H9 (cell line): Measurements from ENCODE around the gene OIT3. TPM values are rescaled to one million over a fixed set of nuclear protein-coding genes. Genes with fewer than 3 reads are reported as not detected.

Experiments used
- DNase-seq: peaks from one replicate; pipeline ENCODE4 v3.0.0-alpha.2; 2017
- H2AFZ ChIP-seq: one replicate; pipeline ENCODE4 v1.6.1; 2013; ENCODE audit warnings: mild to moderate bottlenecking, low read length, control low read depth, moderate library complexity
- H2AK5ac ChIP-seq: 2 replicates; pipeline ENCODE4 v1.6.1; 2013; ENCODE audit warnings: low read length, control low read depth, mixed read lengths; ENCODE audit not compliant: insufficient read length
- H2BK120ac ChIP-seq: one replicate; pipeline ENCODE4 v1.6.1; 2013; ENCODE audit warnings: low read depth, mild to moderate bottlenecking, low read length, control low read depth, inconsistent platforms; ENCODE audit not compliant: poor library complexity, severe bottlenecking
- H2BK12ac ChIP-seq: 2 replicates; pipeline ENCODE4 v1.6.1; 2013; ENCODE audit warnings: low read length, control low read depth, mixed read lengths, low read depth; ENCODE audit not compliant: insufficient read length
- H2BK15ac ChIP-seq: 2 replicates; pipeline ENCODE4 v1.6.1; 2013; ENCODE audit warnings: low read depth, low read length, control low read depth
- H2BK20ac ChIP-seq: one replicate; pipeline ENCODE4 v1.6.1; 2013; ENCODE audit warnings: low read depth, mild to moderate bottlenecking, low read length, control low read depth, inconsistent platforms; ENCODE audit not compliant: poor library complexity, severe bottlenecking
- H2BK5ac ChIP-seq: 2 replicates; pipeline ENCODE4 v1.6.1; 2013; ENCODE audit warnings: low read length, control low read depth, mixed read lengths; ENCODE audit not compliant: insufficient read length
- H3K14ac ChIP-seq: 2 replicates; pipeline ENCODE4 v1.6.1; 2013; ENCODE audit warnings: low read length, control low read depth; ENCODE audit not compliant: insufficient read depth
- H3K18ac ChIP-seq: 2 replicates; pipeline ENCODE4 v1.6.1; 2013; ENCODE audit warnings: low read depth, mild to moderate bottlenecking, mixed read lengths, low read length, control low read depth; ENCODE audit not compliant: insufficient read length
- H3K23ac ChIP-seq: 2 replicates; pipeline ENCODE4 v1.6.1; 2013; ENCODE audit warnings: low read length, control low read depth, mixed read lengths, low read depth; ENCODE audit not compliant: insufficient read length
- H3K23me2 ChIP-seq: 2 replicates; pipeline ENCODE4 v1.6.1; 2013; ENCODE audit warnings: low read depth, mild to moderate bottlenecking, mixed read lengths, low read length, control low read depth; ENCODE audit not compliant: insufficient read length, poor library complexity, severe bottlenecking
- H3K27ac ChIP-seq: 2 replicates; pipeline ENCODE4 v1.5.1; 2013; ENCODE audit warnings: low read length, control low read depth, mixed read lengths, low read depth; ENCODE audit not compliant: insufficient read length
- H3K27me3 ChIP-seq: 2 replicates; pipeline ENCODE4 v1.6.1; 2013; ENCODE audit warnings: low read length, control low read depth, inconsistent platforms; ENCODE audit not compliant: insufficient read depth
- H3K4ac ChIP-seq: 2 replicates; pipeline ENCODE4 v1.6.1; 2013; ENCODE audit warnings: low read depth, mild to moderate bottlenecking, control low read depth, inconsistent platforms, low read length, moderate library complexity
- H3K4me1 ChIP-seq: 2 replicates; pipeline ENCODE4 v1.6.1; 2013; ENCODE audit warnings: low read length, control low read depth, inconsistent platforms; ENCODE audit not compliant: insufficient read depth
- H3K4me2 ChIP-seq: 2 replicates; pipeline ENCODE4 v1.6.1; 2013; ENCODE audit warnings: low read length, control low read depth, mixed read lengths; ENCODE audit not compliant: insufficient read length, insufficient read depth
- H3K56ac ChIP-seq: 2 replicates; pipeline ENCODE4 v1.6.1; 2013; ENCODE audit warnings: low read depth, mild to moderate bottlenecking, mixed read lengths, low read length, control low read depth; ENCODE audit not compliant: insufficient read length
- H3K79me1 ChIP-seq: 2 replicates; pipeline ENCODE4 v1.6.1; 2013; ENCODE audit warnings: low read depth, mild to moderate bottlenecking, moderate library complexity, low read length, control low read depth, inconsistent platforms; ENCODE audit not compliant: insufficient read depth, poor library complexity, severe bottlenecking
- H3K79me2 ChIP-seq: 2 replicates; pipeline ENCODE4 v1.6.1; 2013; ENCODE audit warnings: low read length, control low read depth, inconsistent platforms; ENCODE audit not compliant: insufficient read depth
- H3K9ac ChIP-seq: 2 replicates; pipeline ENCODE4 v1.6.1; 2013; ENCODE audit warnings: low read length, control low read depth, mixed read lengths; ENCODE audit not compliant: insufficient read length; ENCODE audit errors: extremely low read depth
- H3K9me3 ChIP-seq: one replicate; pipeline ENCODE4 v1.6.1; 2013; ENCODE audit warnings: low read depth, low read length, inconsistent platforms; ENCODE audit not compliant: control insufficient read depth
- H3T11ph ChIP-seq: one replicate; pipeline ENCODE4 v1.6.1; 2013; ENCODE audit warnings: mild to moderate bottlenecking, low read length, control low read depth, inconsistent platforms
- H4K20me1 ChIP-seq: one replicate; pipeline ENCODE4 v1.6.1; 2013; ENCODE audit not compliant: control insufficient read depth, insufficient read length, insufficient read depth
- H4K5ac ChIP-seq: 2 replicates; pipeline ENCODE4 v1.6.1; 2013; ENCODE audit warnings: low read depth, mild to moderate bottlenecking, mixed read lengths, low read length, control low read depth; ENCODE audit not compliant: insufficient read length
- H4K8ac ChIP-seq: replicated peaks from 2 replicates; pipeline ENCODE4 v1.6.1; 2013; ENCODE audit warnings: low read length, control low read depth, mixed read lengths, low read depth; ENCODE audit not compliant: insufficient read length
- H4K91ac ChIP-seq: 2 replicates; pipeline ENCODE4 v1.6.1; 2013; ENCODE audit warnings: low read depth, mild to moderate bottlenecking, moderate library complexity, mixed read lengths, low read length, control low read depth; ENCODE audit not compliant: insufficient read length
- H3K27ac Mint-ChIP-seq, 3 experiments: 2 replicates in 2 of 3; 3 replicates in 1 of 3; pipeline ENCODE4 v1.8.0; 2020 to 2021; ENCODE audit warnings: mixed read lengths in 3 of 3, mild to moderate bottlenecking in 1 of 3, moderate library complexity in 1 of 3
- H3K27me3 Mint-ChIP-seq: 2 replicates; pipeline ENCODE4 v1.8.0; 2021; ENCODE audit warnings: low read depth, mild to moderate bottlenecking, moderate library complexity, mixed read lengths
- H3K36me3 Mint-ChIP-seq, 3 experiments: 2 replicates in 2 of 3; 3 replicates in 1 of 3; pipeline ENCODE4 v1.8.0; 2020 to 2021; ENCODE audit warnings: low read depth in 3 of 3, mixed read lengths in 3 of 3; ENCODE audit not compliant: insufficient read depth in 1 of 3
- H3K4me1 Mint-ChIP-seq, 2 experiments: 2 replicates each; pipeline ENCODE4 v1.8.0; 2020; ENCODE audit warnings: mixed read lengths in 2 of 2
- H3K4me3 Mint-ChIP-seq, 2 experiments: 2 replicates in 1 of 2; 3 replicates in 1 of 2; pipeline ENCODE4 v1.8.0; 2020 to 2021; ENCODE audit warnings: mild to moderate bottlenecking in 2 of 2, mixed read lengths in 2 of 2, moderate library complexity in 1 of 2
- H3K9me3 Mint-ChIP-seq, 2 experiments: 2 replicates in 1 of 2; 3 replicates in 1 of 2; pipeline ENCODE4 v1.8.0; 2020; ENCODE audit warnings: mild to moderate bottlenecking in 2 of 2, mixed read lengths in 2 of 2, moderate library complexity in 1 of 2
- WGBS: extraction: QIAGEN DNeasy Blood & Tissue Kit; methylation state at CpG from one replicate; pipeline ENCODE4 v1.1.7; 2013; ENCODE audit warnings: missing lambda C conversion rate, low lambda C conversion rate, mixed read lengths; ENCODE audit not compliant: insufficient read length; ENCODE audit errors: extremely low coverage; 5-methylcytosine and 5-hydroxymethylcytosine counted together
- total RNA-seq: library from RNA; stranded (reverse); gene quantifications from 2 replicates; pipeline ENCODE4 v1.2.1, GENCODE V29; 2021
- TF ChIP-seq, protein P1 (sequence below): fragments of 200-600 bp; sonication (generic); conservative IDR thresholded peaks from 3 replicates; pipeline ENCODE4 v1.8.0; 2021; ENCODE audit warnings: antibody characterized with exemption, mild to moderate bottlenecking

The OIT3 gene
- total RNA-seq, 1 experiment from 2014 or later = not detected

DNA sequence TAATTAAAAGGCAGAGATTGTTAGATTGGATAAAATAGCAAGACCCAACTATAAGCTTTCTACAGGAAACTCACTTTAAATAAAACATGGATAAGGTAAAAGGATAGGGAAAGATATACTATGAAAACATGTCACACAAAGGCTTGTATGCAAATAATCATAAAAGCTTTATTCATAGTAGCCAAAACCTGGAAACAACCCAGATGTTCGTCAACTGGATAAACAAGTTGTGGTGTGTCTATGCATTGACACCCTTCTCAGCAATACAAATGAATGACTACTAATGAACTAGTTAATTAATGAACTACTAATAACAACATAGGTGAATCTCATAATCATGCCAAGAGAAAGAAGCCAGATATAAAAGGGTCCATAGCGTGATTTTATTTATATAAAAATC, 37.7 kb upstream of the OIT3 start:
- Histone ChIP-seq H3K18ac (no peak overlapping the region), H2BK120ac (no peak overlapping the region), H3T11ph (no peak overlapping the region), H4K91ac (no peak overlapping the region), H3K9ac (no peak overlapping the region), H2BK5ac (no peak overlapping the region), H4K8ac (no peak overlapping the region), H3K27ac (no peak overlapping the region), H2BK20ac (no peak overlapping the region), H3K79me1 (no peaks in the 10 kb centered on the region), H4K20me1 (no peaks in the 10 kb centered on the region), H4K5ac (no peak overlapping the region), H3K9me3 (no peaks in the 10 kb centered on the region), H2BK15ac (no peak overlapping the region), H2BK12ac (no peak overlapping the region), H3K14ac (no peak overlapping the region), H3K23me2 (no peaks in the 10 kb centered on the region), H3K56ac (no peak overlapping the region), H2AFZ (no peak overlapping the region), H3K79me2 (no peaks in the 10 kb centered on the region), H3K4me2 (no peak overlapping the region), H2AK5ac (no peak overlapping the region), H3K27me3 (no peaks in the 10 kb centered on the region), H3K23ac (no peak overlapping the region), H3K4ac (no peak overlapping the region), H3K4me1 (no peaks in the 10 kb centered on the region)
- Mint-ChIP-seq H3K27me3 (no peaks in the 10 kb centered on the region), H3K4me1 (0 out of 4 replicates have a peak, but pooled peaks cover 0 to 2% of the 10 kb centered on the region in 2 experiments), H3K4me3 (no peak overlapping the region), H3K36me3 (peaks cover 12 to 32% (median 14%) of the 10 kb centered on the region in 3 experiments), H3K27ac (no peak overlapping the region), H3K9me3 (peaks cover 13% of the 10 kb centered on the region in 2 experiments)
- TF ChIP-seq, protein P1, sequence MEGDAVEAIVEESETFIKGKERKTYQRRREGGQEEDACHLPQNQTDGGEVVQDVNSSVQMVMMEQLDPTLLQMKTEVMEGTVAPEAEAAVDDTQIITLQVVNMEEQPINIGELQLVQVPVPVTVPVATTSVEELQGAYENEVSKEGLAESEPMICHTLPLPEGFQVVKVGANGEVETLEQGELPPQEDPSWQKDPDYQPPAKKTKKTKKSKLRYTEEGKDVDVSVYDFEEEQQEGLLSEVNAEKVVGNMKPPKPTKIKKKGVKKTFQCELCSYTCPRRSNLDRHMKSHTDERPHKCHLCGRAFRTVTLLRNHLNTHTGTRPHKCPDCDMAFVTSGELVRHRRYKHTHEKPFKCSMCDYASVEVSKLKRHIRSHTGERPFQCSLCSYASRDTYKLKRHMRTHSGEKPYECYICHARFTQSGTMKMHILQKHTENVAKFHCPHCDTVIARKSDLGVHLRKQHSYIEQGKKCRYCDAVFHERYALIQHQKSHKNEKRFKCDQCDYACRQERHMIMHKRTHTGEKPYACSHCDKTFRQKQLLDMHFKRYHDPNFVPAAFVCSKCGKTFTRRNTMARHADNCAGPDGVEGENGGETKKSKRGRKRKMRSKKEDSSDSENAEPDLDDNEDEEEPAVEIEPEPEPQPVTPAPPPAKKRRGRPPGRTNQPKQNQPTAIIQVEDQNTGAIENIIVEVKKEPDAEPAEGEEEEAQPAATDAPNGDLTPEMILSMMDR = no peak
- DNase-seq = no peak
- no CpG with 5 or more reads among the region's 2 CpGs for WGBS
